IMR-90 (cell line): Measurements from ENCODE around the gene DHRS7. TPM values are rescaled to one million over a fixed set of nuclear protein-coding genes. Genes with fewer than 3 reads are reported as not detected.

Source experiments
- ATAC-seq: fragments of 200-7000 bp; cut with Tn5 transposase; 2 replicates; pipeline ENCODE4 v1.9.1; 2020; ENCODE audit warnings: low read depth, mild to moderate bottlenecking, moderate library complexity
- BruUV-seq: library from RNA; stranded (reverse); fragments of 400-500 nt; replicated peaks from 2 replicates; lab custom pipeline; 2021; lab: Mats Ljungman, UMichigan
- CTCF ChIA-PET: fragments of 300-600 bp; formaldehyde crosslinking; extraction: SDS; loops from one replicate; lab custom pipeline; 2021; ENCODE audit warnings: antibody characterized with exemption; lab: Yijun Ruan, JAX
- POLR2A ChIA-PET: fragments of 300-600 bp; sonication (Branson Sonifier 250); formaldehyde crosslinking; loops from one replicate; lab custom pipeline; 2022; ENCODE audit warnings: antibody characterized with exemption; ENCODE audit not compliant: unreplicated experiment; lab: Charles Lee
- DNase-seq: peaks from one replicate; pipeline ENCODE4 v3.0.0; 2013
- H2AFZ ChIP-seq: replicated peaks from 2 replicates; pipeline ENCODE3; 2013; ENCODE audit warnings: low read length, mild to moderate bottlenecking; ENCODE audit not compliant: poor library complexity
- H2AK5ac ChIP-seq: 2 replicates; pipeline ENCODE4 v1.6.1; 2013; ENCODE audit warnings: low read depth, low read length, inconsistent platforms
- H2AK9ac ChIP-seq: replicated peaks from 2 replicates; pipeline ENCODE3; 2013; ENCODE audit warnings: mild to moderate bottlenecking, low read depth, low read length, moderate library complexity; ENCODE audit not compliant: poor library complexity
- H2BK120ac ChIP-seq: 2 replicates; pipeline ENCODE4 v1.6.1; 2013; ENCODE audit warnings: low read depth, low read length, inconsistent platforms
- H2BK15ac ChIP-seq: 3 replicates; pipeline ENCODE4 v1.6.1; 2013; ENCODE audit warnings: low read depth, low read length, inconsistent platforms
- H2BK20ac ChIP-seq: 2 replicates; pipeline ENCODE4 v1.6.1; 2013; ENCODE audit warnings: low read depth, mild to moderate bottlenecking, inconsistent platforms, low read length, moderate library complexity
- H2BK5ac ChIP-seq: 2 replicates; pipeline ENCODE4 v1.6.1; 2013; ENCODE audit warnings: mild to moderate bottlenecking, low read depth, low read length, inconsistent platforms; ENCODE audit not compliant: poor library complexity, severe bottlenecking
- H3K14ac ChIP-seq: replicated peaks from 2 replicates; pipeline ENCODE4 v1.6.1; 2013; ENCODE audit warnings: low read depth, low read length, inconsistent platforms
- H3K18ac ChIP-seq: 2 replicates; pipeline ENCODE4 v1.6.1; 2013; ENCODE audit warnings: low read depth, low read length, control low read depth
- H3K23ac ChIP-seq: 2 replicates; pipeline ENCODE4 v1.6.1; 2013; ENCODE audit warnings: low read depth, low read length, inconsistent platforms
- H3K27ac ChIP-seq: 2 replicates; pipeline ENCODE4 v1.5.1; 2013; ENCODE audit warnings: mild to moderate bottlenecking, control low read depth, low read length; ENCODE audit not compliant: insufficient read depth
- H3K27me3 ChIP-seq: 2 replicates; pipeline ENCODE4 v1.6.1; 2013; ENCODE audit warnings: low read length; ENCODE audit not compliant: control insufficient read depth, insufficient read depth
- H3K36me3 ChIP-seq: 2 replicates; pipeline ENCODE4 v1.6.1; 2013; ENCODE audit warnings: low read length, mixed read lengths; ENCODE audit not compliant: control insufficient read depth, insufficient read depth
- H3K4ac ChIP-seq: 2 replicates; pipeline ENCODE4 v1.6.1; 2013; ENCODE audit warnings: low read depth, low read length, inconsistent platforms
- H3K4me1 ChIP-seq: 2 replicates; pipeline ENCODE4 v1.6.1; 2013; ENCODE audit warnings: low read length, mixed read lengths; ENCODE audit not compliant: control insufficient read depth, insufficient read depth
- H3K4me2 ChIP-seq: 2 replicates; pipeline ENCODE4 v1.6.1; 2013; ENCODE audit warnings: low read depth, mild to moderate bottlenecking, control low read depth, low read length, moderate library complexity
- H3K4me3 ChIP-seq: 2 replicates; pipeline ENCODE4 v1.5.1; 2013; ENCODE audit warnings: low read depth, mild to moderate bottlenecking, control low read depth, low read length, moderate library complexity; ENCODE audit not compliant: insufficient read depth
- H3K56ac ChIP-seq: 2 replicates; pipeline ENCODE4 v1.6.1; 2013; ENCODE audit warnings: low read length, inconsistent platforms; ENCODE audit not compliant: insufficient read depth; ENCODE audit errors: extremely low read depth
- H3K79me1 ChIP-seq, 2 experiments: 2 replicates each; pipeline ENCODE4 v1.6.1; 2013; ENCODE audit warnings: low read length in 2 of 2, inconsistent platforms in 1 of 2, low read depth in 1 of 2
- H3K9ac ChIP-seq: 2 replicates; pipeline ENCODE4 v1.6.1; 2013; ENCODE audit warnings: low read depth, low read length, control low read depth
- H3K9me1 ChIP-seq: 2 replicates; pipeline ENCODE4 v1.6.1; 2013; ENCODE audit warnings: low read length, inconsistent platforms; ENCODE audit not compliant: insufficient read depth
- H3K9me3 ChIP-seq: 2 replicates; pipeline ENCODE4 v1.6.1; 2013; ENCODE audit warnings: low read length; ENCODE audit not compliant: control insufficient read depth, insufficient read depth
- H4K20me1 ChIP-seq: 2 replicates; pipeline ENCODE4 v1.6.1; 2013; ENCODE audit warnings: low read length, inconsistent platforms; ENCODE audit not compliant: insufficient read depth
- H4K5ac ChIP-seq: 2 replicates; pipeline ENCODE4 v1.6.1; 2013; ENCODE audit warnings: mild to moderate bottlenecking, low read depth, low read length, control low read depth
- H4K8ac ChIP-seq, 2 experiments: 2 replicates each; pipeline ENCODE4 v1.6.1; 2013; ENCODE audit warnings: low read depth in 2 of 2, low read length in 2 of 2, control low read depth in 1 of 2, inconsistent platforms in 1 of 2
- H4K91ac ChIP-seq: 2 replicates; pipeline ENCODE4 v1.6.1; 2013; ENCODE audit warnings: low read depth, low read length, inconsistent platforms; ENCODE audit not compliant: insufficient read depth
- FOS ChIP-seq: fragments of 150-350 bp; IDR thresholded peaks from 2 replicates; pipeline ENCODE4 v1.6.1; 2016; ENCODE audit warnings: low read depth, low read length
- MAFK ChIP-seq: IDR thresholded peaks from 2 replicates; pipeline ENCODE4 v1.6.1; 2012; ENCODE audit warnings: low read depth, low read length, improper control_type of control experiment
- RCOR1 ChIP-seq: IDR thresholded peaks from 2 replicates; pipeline ENCODE4 v1.6.1; 2012; ENCODE audit warnings: mild to moderate bottlenecking, low read length, improper control_type of control experiment; ENCODE audit not compliant: insufficient replicate concordance
- RFX5 ChIP-seq: IDR thresholded peaks from 2 replicates; pipeline ENCODE4 v1.8.0; 2012; ENCODE audit warnings: low read depth, mild to moderate bottlenecking, low read length, moderate library complexity
- WGBS, 2 experiments: methylation state at CpG; one replicate each; pipeline versions ENCODE4 v1.1.5 to v1.1.7; 2013; ENCODE audit warnings: missing lambda C conversion rate in 2 of 2; ENCODE audit not compliant: insufficient read length in 1 of 2; ENCODE audit errors: extremely low coverage in 2 of 2; 5-methylcytosine and 5-hydroxymethylcytosine counted together
- dilution Hi-C: fragments of 300-500 bp; cut with HindIII; formaldehyde crosslinking; loops from one replicate; pipeline ENCODE4 v1.14.3; 2018; ENCODE audit warnings: low sequenced_read_pairs; ENCODE audit not compliant: unreplicated experiment
- in situ Hi-C: fragments of 300-500 bp; cut with MboI; formaldehyde crosslinking; loops from 3 replicates; pipeline ENCODE4 v1.14.3; 2019; ENCODE audit warnings: low sequenced_read_pairs, inconsistent platforms, mixed read lengths
- intact Hi-C: fragments of 100-400 bp; cut with micrococcal nuclease; formaldehyde crosslinking; loops from 2 replicates; pipeline ENCODE4 v1.10.0; 2022
- polyA plus RNA-seq, 3 experiments: library from polyadenylated mRNA; depleted of rRNA; stranded (reverse); fragments of >200 nt; gene quantifications; 2 replicates each; pipeline ENCODE4 v1.2.3, GENCODE V29; 2012; ENCODE audit warnings: low replicate concordance in 1 of 3
- total RNA-seq: library from RNA; depleted of rRNA; stranded (reverse); fragments of >200 nt; gene quantifications from 2 replicates; pipeline ENCODE4 v1.2.3, GENCODE V29; 2012

DHRS7 gene
- total and polyA plus RNA-seq, 2 of the 4 experiments (the other 2 are of a cell fraction): 30.3 to 50.2 TPM

- Histone ChIP-seq H2AFZ (no peak overlapping the region), H3K23ac (no peak overlapping the region), H4K91ac (no peak overlapping the region), H4K8ac (no peak overlapping the region), H3K27me3 (0 out of 2 replicates have a peak, but pooled peaks cover 2% of the 10 kb centered on the region), H3K14ac (no peak overlapping the region), H3K4me3 (no peak overlapping the region), H3K79me1 (no peaks in the 10 kb centered on the region), H2BK20ac (no peak overlapping the region), H3K9me3 (no peaks in the 10 kb centered on the region), H2BK5ac (no peak overlapping the region), H3K4me2 (no peak overlapping the region), H3K27ac (no peak overlapping the region), H2BK120ac (no peak overlapping the region), H4K20me1 (no peaks in the 10 kb centered on the region), H3K9ac (no peak overlapping the region), H3K36me3 (no peaks in the 10 kb centered on the region), H2AK5ac (no peak overlapping the region), H3K4ac (no peak overlapping the region), H2AK9ac (no peak overlapping the region), H2BK15ac (no peak overlapping the region), H3K4me1 (no peaks in the 10 kb centered on the region), H4K5ac (no peak overlapping the region), H3K9me1 (no peaks in the 10 kb centered on the region), H3K56ac (no peak overlapping the region), H3K18ac (no peak overlapping the region)
- 100% methylated on average over 1 of the region's 2 CpGs; no CpG with 5 or more reads in 1 of the 2 experiments for WGBS, 2 experiments
- no TSS peak for BruUV-seq
- ChIA-PET CTCF (no interaction called here), POLR2A (no interaction called here)
- no peak for DNase-seq
- no peak for ATAC-seq
- in situ Hi-C loops (no loop called here), dilution Hi-C loops (no loop called here), intact Hi-C loops (no loop called here)
- no peak for TF ChIP-seq MAFK
- TF ChIP-seq RCOR1: no peak
- no peak for TF ChIP-seq FOS
- no peak for TF ChIP-seq RFX5
Measured at GRCh38 chr14:60171690-60172089, 6.5 kb upstream of the DHRS7 start.
